A549 (cell line): ENCODE results near the gene FOXR1.

Experiments used
- CHD4 ChIP-seq: fragments of 200-600 bp; sonication (generic); IDR thresholded peaks from 2 replicates; pipeline ENCODE4 v1.6.1; 2016; ENCODE audit warnings: antibody characterized with exemption, mild to moderate bottlenecking, borderline replicate concordance
- KDM1A ChIP-seq: fragments of 200-600 bp; sonication (generic); IDR thresholded peaks from 2 replicates; pipeline ENCODE4 v1.6.1; 2016; ENCODE audit warnings: low read depth, mild to moderate bottlenecking
- MAFK ChIP-seq: fragments of 450-650 bp; IDR thresholded peaks from 2 replicates; pipeline ENCODE4 v1.6.1; 2014; ENCODE audit not compliant: partially characterized antibody
- POLR2A ChIP-seq: IDR thresholded peaks from 2 replicates; pipeline ENCODE4 v1.6.1; 2012; ENCODE audit warnings: mild to moderate bottlenecking, low read length
- RCOR1 ChIP-seq: fragments of 150-350 bp; IDR thresholded peaks from 2 replicates; pipeline ENCODE4 v1.6.1; 2014; ENCODE audit warnings: antibody characterized with exemption, low read length, low read depth
- RFX5 ChIP-seq: fragments of 450-650 bp; IDR thresholded peaks from 2 replicates; pipeline ENCODE4 v1.7.1; 2014; ENCODE audit warnings: antibody characterized with exemption, mild to moderate bottlenecking, moderate library complexity
- SREBF2 ChIP-seq: fragments of 450-650 bp; IDR thresholded peaks from 2 replicates; pipeline ENCODE4 v1.6.1; 2014; ENCODE audit warnings: mild to moderate bottlenecking, moderate library complexity
- TF ChIP-seq, protein P1 (sequence below): fragments of >200 bp; sonication (Bioruptor Twin); formaldehyde crosslinking; IDR thresholded peaks from 3 replicates; pipeline ENCODE4 v1.5.1; 2016
- TF ChIP-seq, protein P2 (sequence below): IDR thresholded peaks from 2 replicates; pipeline ENCODE4 v1.6.1; 2012

DNA sequence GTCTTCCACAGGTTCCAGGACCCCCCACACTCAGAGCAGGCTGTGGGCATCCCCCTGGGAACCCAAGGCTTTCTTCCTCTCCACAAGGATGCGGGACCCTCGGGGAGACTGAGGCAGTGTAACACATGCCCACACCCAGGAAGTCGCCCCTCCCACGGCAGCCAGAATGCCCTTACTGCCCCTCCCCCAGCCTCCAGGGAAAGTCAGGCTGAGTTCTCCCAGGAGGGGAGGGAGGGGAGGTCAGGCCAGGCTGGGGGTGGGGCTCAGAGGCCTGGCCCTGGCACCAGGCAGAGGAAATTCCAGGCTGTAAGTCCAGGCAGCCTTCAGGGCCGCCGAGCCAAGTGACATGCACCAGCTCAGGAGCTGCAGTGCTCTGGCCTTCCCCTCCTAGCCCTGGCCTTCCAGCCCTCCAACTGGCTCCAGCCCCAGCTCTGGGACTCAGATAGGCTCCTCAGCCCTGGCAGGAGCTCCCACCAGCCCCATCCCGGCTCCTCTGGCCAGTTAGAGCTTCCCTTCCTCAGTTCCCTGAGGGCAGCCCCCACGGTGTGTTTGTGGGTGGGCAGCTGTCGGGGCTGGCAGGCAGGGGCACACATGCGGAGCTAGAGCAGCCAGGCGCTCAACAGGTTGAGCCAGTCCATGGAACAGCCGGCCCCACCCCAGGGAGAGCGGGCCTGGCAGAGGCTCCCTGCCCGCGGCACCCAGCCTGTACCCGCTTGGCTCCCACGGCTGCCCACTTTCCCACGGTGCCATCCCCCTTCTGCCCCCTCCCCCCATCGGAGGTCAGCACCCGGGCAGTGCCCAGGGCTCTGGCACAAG is 49.4 kb upstream of the FOXR1 start:
- TF ChIP-seq POLR2A (peak; percentile 39), SREBF2 (no peak), RFX5 (no peak), KDM1A (no peak), RCOR1 (no peak), MAFK (no peak), CHD4 (no peak)
- TF ChIP-seq, protein P1, sequence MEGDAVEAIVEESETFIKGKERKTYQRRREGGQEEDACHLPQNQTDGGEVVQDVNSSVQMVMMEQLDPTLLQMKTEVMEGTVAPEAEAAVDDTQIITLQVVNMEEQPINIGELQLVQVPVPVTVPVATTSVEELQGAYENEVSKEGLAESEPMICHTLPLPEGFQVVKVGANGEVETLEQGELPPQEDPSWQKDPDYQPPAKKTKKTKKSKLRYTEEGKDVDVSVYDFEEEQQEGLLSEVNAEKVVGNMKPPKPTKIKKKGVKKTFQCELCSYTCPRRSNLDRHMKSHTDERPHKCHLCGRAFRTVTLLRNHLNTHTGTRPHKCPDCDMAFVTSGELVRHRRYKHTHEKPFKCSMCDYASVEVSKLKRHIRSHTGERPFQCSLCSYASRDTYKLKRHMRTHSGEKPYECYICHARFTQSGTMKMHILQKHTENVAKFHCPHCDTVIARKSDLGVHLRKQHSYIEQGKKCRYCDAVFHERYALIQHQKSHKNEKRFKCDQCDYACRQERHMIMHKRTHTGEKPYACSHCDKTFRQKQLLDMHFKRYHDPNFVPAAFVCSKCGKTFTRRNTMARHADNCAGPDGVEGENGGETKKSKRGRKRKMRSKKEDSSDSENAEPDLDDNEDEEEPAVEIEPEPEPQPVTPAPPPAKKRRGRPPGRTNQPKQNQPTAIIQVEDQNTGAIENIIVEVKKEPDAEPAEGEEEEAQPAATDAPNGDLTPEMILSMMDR: no peak
- TF ChIP-seq, protein P2, sequence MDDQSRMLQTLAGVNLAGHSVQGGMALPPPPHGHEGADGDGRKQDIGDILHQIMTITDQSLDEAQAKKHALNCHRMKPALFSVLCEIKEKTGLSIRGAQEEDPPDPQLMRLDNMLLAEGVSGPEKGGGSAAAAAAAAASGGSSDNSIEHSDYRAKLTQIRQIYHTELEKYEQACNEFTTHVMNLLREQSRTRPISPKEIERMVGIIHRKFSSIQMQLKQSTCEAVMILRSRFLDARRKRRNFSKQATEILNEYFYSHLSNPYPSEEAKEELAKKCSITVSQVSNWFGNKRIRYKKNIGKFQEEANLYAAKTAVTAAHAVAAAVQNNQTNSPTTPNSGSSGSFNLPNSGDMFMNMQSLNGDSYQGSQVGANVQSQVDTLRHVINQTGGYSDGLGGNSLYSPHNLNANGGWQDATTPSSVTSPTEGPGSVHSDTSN: no peak
